HCEC 1CT (cell line): ENCODE measurements around the gene WWC1.

ENCODE experiments used
- DNase-seq: peaks from one replicate; pipeline ENCODE4 v3.0.0-alpha.2; 2017

The WWC1 gene

GRCh38 chr5:168365581-168366081, 74.2 kb downstream of the WWC1 start:
- DNase-seq = peak; percentile 73

GRCh38 chr5:168366116-168366515, 74.7 kb downstream of the WWC1 start:
- peak; percentile 95 for DNase-seq

GRCh38 chr5:168368854-168369253, 77.4 kb downstream of the WWC1 start:
- DNase-seq = no peak

- DNase-seq = no peak
Measured at GRCh38 chr5:168370831-168371230, 79.4 kb downstream of the WWC1 start.

- DNase-seq = no peak
Measured at GRCh38 chr5:168372356-168372946, 81.0 kb downstream of the WWC1 start.

GRCh38 chr5:168374532-168374931, 83.1 kb downstream of the WWC1 start:
- DNase-seq = peak; percentile 19

GRCh38 chr5:168375214-168375613, 83.8 kb downstream of the WWC1 start:
- DNase-seq = no peak

- no peak for DNase-seq
Measured at GRCh38 chr5:168377525-168377924, 86.1 kb downstream of the WWC1 start.

GRCh38 chr5:168378741-168379140, 87.3 kb downstream of the WWC1 start:
- DNase-seq = no peak

- DNase-seq = no peak
Measured at GRCh38 chr5:168382421-168382820, 91.0 kb downstream of the WWC1 start.

GRCh38 chr5:168390491-168390890, 99.0 kb downstream of the WWC1 start:
- DNase-seq = no peak

- no peak for DNase-seq
Measured at GRCh38 chr5:168393773-168394172, 102.3 kb downstream of the WWC1 start.

GRCh38 chr5:168400429-168401220, 109.2 kb downstream of the WWC1 start:
- no peak for DNase-seq

GRCh38 chr5:168401226-168401625, 109.8 kb downstream of the WWC1 start:
- no peak for DNase-seq

- no peak for DNase-seq
Measured at GRCh38 chr5:168401880-168402279, 110.4 kb downstream of the WWC1 start.

GRCh38 chr5:168404365-168404764, 112.9 kb downstream of the WWC1 start:
- DNase-seq = peak; percentile 89

GRCh38 chr5:168407211-168407610, 115.8 kb downstream of the WWC1 start:
- no peak for DNase-seq

- no peak for DNase-seq
Measured at GRCh38 chr5:168408561-168409305, 117.3 kb downstream of the WWC1 start.

GRCh38 chr5:168409591-168410458, 118.4 kb downstream of the WWC1 start:
- peak; percentile 79 for DNase-seq

GRCh38 chr5:168411871-168412270, 120.4 kb downstream of the WWC1 start:
- DNase-seq = no peak

GRCh38 chr5:168413062-168413461, 121.6 kb downstream of the WWC1 start:
- no peak for DNase-seq

GRCh38 chr5:168413596-168413995, 122.2 kb downstream of the WWC1 start:
- DNase-seq = no peak

GRCh38 chr5:168415401-168415800, 124.0 kb downstream of the WWC1 start:
- no peak for DNase-seq
